ENCODE measurements around the gene HIGD1A.

HIGD1A gene

GRCh38 chr3:42755681-42756578 lies 48.4 kb downstream of the HIGD1A start:
- DNase-seq (ENCODE audit: low read depth): no peak

GRCh38 chr3:42753757-42754156 lies 50.5 kb downstream of the HIGD1A start:
- no peak for DNase-seq (ENCODE audit: low read depth)

GRCh38 chr3:42752961-42753360 lies 51.3 kb downstream of the HIGD1A start:
- DNase-seq (ENCODE audit: low read depth): no peak

GRCh38 chr3:42752441-42752840 lies 51.8 kb downstream of the HIGD1A start:
- no peak for DNase-seq (ENCODE audit: low read depth)

GRCh38 chr3:42751609-42752008 lies 52.7 kb downstream of the HIGD1A start:
- no peak for DNase-seq (ENCODE audit: low read depth)

- DNase-seq (ENCODE audit: low read depth): no peak
These were observed 53.5 kb downstream of the HIGD1A start for GRCh38 chr3:42750834-42751233.

- no peak for DNase-seq (ENCODE audit: low read depth)
These were observed 54.5 kb downstream of the HIGD1A start for GRCh38 chr3:42749753-42750231.

- DNase-seq (ENCODE audit: low read depth): no peak
These were observed 55.1 kb downstream of the HIGD1A start for GRCh38 chr3:42749025-42749752.

GRCh38 chr3:42747581-42747980 lies 56.7 kb downstream of the HIGD1A start:
- DNase-seq (ENCODE audit: low read depth): no peak

- no peak for DNase-seq (ENCODE audit: low read depth)
These were observed 57.5 kb downstream of the HIGD1A start for GRCh38 chr3:42746455-42747450.

GRCh38 chr3:42745776-42746454 lies 58.4 kb downstream of the HIGD1A start:
- no peak for DNase-seq (ENCODE audit: low read depth)

- DNase-seq (ENCODE audit: low read depth): no peak
These were observed 59.0 kb downstream of the HIGD1A start for GRCh38 chr3:42745291-42745745.

- DNase-seq (ENCODE audit: low read depth): no peak
These were observed 60.9 kb downstream of the HIGD1A start for GRCh38 chr3:42743204-42743995.

- no peak for DNase-seq (ENCODE audit: low read depth)
These were observed 61.6 kb downstream of the HIGD1A start for GRCh38 chr3:42742688-42743087.

GRCh38 chr3:42742259-42742658 lies 62.0 kb downstream of the HIGD1A start:
- DNase-seq (ENCODE audit: low read depth): no peak

GRCh38 chr3:42741796-42742195 lies 62.5 kb downstream of the HIGD1A start:
- DNase-seq (ENCODE audit: low read depth): no peak

GRCh38 chr3:42739401-42740158 lies 64.7 kb downstream of the HIGD1A start:
- no peak for DNase-seq (ENCODE audit: low read depth)

- no peak for DNase-seq (ENCODE audit: low read depth)
These were observed 67.8 kb downstream of the HIGD1A start for GRCh38 chr3:42736531-42736930.

- DNase-seq (ENCODE audit: low read depth): no peak
These were observed 68.2 kb downstream of the HIGD1A start for GRCh38 chr3:42736081-42736480.

- no peak for DNase-seq (ENCODE audit: low read depth)
These were observed 68.7 kb downstream of the HIGD1A start for GRCh38 chr3:42735615-42736014.
